Hepatocyte (in vitro differentiated cells): ENCODE data around the gene FCRLB. TPM values are rescaled to one million over a fixed set of nuclear protein-coding genes. Genes with fewer than 3 reads are reported as not detected.
"Not testable (repeated sequence)": the region's sequence is repeated elsewhere in the genome, so short reads cannot be mapped to it uniquely, and the experiment has no call there.

Experiments used
- DNase-seq: peaks from one replicate; pipeline ENCODE4 v3.0.0-alpha.2; 2016; ENCODE audit warnings: low spot score
- H2AFZ ChIP-seq: fragments of 200-600 bp; sonication (generic); 2 replicates; pipeline ENCODE4 v1.6.0; 2016; ENCODE audit warnings: antibody characterized with exemption, mild to moderate bottlenecking
- H3K27ac ChIP-seq: fragments of 200-600 bp; sonication (generic); 2 replicates; pipeline ENCODE4 v1.5.1; 2016; ENCODE audit warnings: mild to moderate bottlenecking
- H3K27me3 ChIP-seq: fragments of 200-600 bp; sonication (generic); 2 replicates; pipeline ENCODE4 v1.6.1; 2016
- H3K36me3 ChIP-seq: fragments of 200-600 bp; sonication (generic); replicated peaks from 2 replicates; pipeline ENCODE4 v1.5.1; 2016; ENCODE audit warnings: low read depth; ENCODE audit not compliant: insufficient read depth
- H3K4me1 ChIP-seq: fragments of 200-600 bp; sonication (generic); 2 replicates; pipeline ENCODE4 v1.5.1; 2016; ENCODE audit warnings: mild to moderate bottlenecking, moderate library complexity; ENCODE audit not compliant: insufficient read depth
- H3K4me2 ChIP-seq: fragments of 200-600 bp; sonication (generic); 2 replicates; pipeline ENCODE4 v1.6.0; 2016
- H3K4me3 ChIP-seq: fragments of 200-600 bp; sonication (generic); 2 replicates; pipeline ENCODE4 v1.5.1; 2016; ENCODE audit warnings: mild to moderate bottlenecking
- H3K79me2 ChIP-seq: fragments of 200-600 bp; sonication (generic); 2 replicates; pipeline ENCODE4 v1.6.0; 2017; ENCODE audit warnings: mild to moderate bottlenecking
- H3K9me2 ChIP-seq: fragments of 200-600 bp; sonication (generic); replicated peaks from 2 replicates; pipeline ENCODE4 v1.6.0; 2017; ENCODE audit warnings: mild to moderate bottlenecking; ENCODE audit not compliant: insufficient read depth
- H3K9me3 ChIP-seq: fragments of 200-600 bp; sonication (generic); 2 replicates; pipeline ENCODE4 v1.5.1; 2016; ENCODE audit warnings: low read depth, mild to moderate bottlenecking
- H4K20me1 ChIP-seq: fragments of 200-600 bp; sonication (generic); 2 replicates; pipeline ENCODE4 v1.6.0; 2016; ENCODE audit warnings: mild to moderate bottlenecking; ENCODE audit not compliant: insufficient read depth, poor library complexity, severe bottlenecking
- EZH2 ChIP-seq: fragments of 200-600 bp; sonication (generic); IDR thresholded peaks from 2 replicates; pipeline ENCODE4 v1.6.1; 2016; ENCODE audit warnings: antibody characterized with exemption, mild to moderate bottlenecking, borderline replicate concordance
- EZH2phosphoT487 ChIP-seq: fragments of 200-600 bp; sonication (generic); IDR thresholded peaks from one replicate; pipeline ENCODE4 v1.6.1; 2018; ENCODE audit warnings: antibody characterized with exemption, mild to moderate bottlenecking, low read depth, moderate library complexity; ENCODE audit not compliant: unreplicated experiment, severe bottlenecking
- WGBS: methylation state at CpG from one replicate; pipeline ENCODE4 v1.1.6; 2016; ENCODE audit warnings: low lambda C conversion rate; ENCODE audit errors: missing lambda C conversion rate; 5-methylcytosine and 5-hydroxymethylcytosine counted together
- polyA plus RNA-seq: library from polyadenylated mRNA; unstranded; fragments of >200 nt; fragmentation: Nextera tagmentation; extraction: Ambion mirVana; gene quantifications from 2 replicates; pipeline ENCODE4 v1.2.1, GENCODE V29; 2016
- total RNA-seq: library from RNA; depleted of rRNA; stranded (reverse); fragments of >200 nt; gene quantifications from 2 replicates; pipeline ENCODE4 v1.2.3, GENCODE V29; 2014
- TF ChIP-seq, protein P1 (sequence below): fragments of 200-600 bp; sonication (generic); IDR thresholded peaks from 2 replicates; pipeline ENCODE4 v1.5.1; 2016; ENCODE audit warnings: antibody characterized with exemption, mild to moderate bottlenecking; ENCODE audit not compliant: poor library complexity

The FCRLB gene, protein sequence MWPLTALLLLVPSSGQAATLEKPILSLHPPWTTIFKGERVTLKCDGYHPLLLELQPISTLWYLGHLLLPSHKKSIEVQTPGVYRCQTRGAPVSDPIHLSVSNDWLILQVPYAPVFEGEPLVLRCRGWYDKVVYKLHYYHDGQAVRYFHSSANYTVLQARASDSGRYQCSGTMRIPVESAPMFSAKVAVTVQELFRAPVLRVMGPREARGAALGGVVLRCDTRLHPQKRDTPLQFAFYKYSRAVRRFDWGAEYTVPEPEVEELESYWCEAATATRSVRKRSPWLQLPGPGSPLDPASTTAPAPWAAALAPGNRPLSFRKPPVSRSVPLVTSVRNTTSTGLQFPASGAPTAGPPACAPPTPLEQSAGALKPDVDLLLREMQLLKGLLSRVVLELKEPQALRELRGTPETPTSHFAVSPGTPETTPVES
- total RNA-seq (0.23 and 0.76 TPM in 2 replicates), polyA plus RNA-seq (0.60 and 1.5 TPM in 2 replicates)

DNA sequence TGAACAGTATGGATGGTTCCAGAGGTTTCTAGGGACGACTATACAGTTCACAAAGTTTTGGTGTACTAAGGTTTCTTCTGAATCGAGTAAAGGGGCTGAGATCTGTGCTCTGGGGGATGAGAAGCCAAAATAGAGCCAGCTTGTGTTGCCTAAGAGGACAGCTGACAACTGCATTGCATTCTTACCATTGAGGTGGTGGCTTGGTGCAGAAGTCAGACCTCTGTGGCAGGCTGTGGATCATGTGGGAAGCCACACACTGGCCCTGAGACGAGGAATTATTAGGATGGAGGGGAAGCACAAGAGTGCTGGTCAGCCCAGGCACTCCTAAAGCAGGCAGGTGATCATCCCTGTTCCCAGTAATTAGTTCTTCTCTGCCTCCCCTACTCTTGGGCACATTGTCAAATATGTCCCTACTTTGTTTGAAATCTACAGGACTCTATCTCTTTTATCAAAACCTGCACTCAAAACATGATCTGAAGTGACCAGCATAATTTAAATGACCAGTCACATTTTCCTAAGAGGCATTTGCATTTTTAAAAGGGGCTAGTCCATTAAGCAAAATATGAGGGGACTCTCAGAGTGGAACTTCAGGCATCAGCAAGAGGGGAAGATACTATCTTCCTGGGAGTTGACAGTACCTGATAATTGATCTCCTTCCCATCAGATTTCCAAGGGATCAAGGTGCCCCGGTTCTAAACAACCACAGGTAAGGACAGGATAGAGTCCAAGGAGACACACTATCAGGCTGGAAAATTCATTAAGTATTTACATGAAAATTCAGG lies at the start of gene FCRLB:
TSS of gene FCRLB (plus strand) at position 589 of the 782 bp plus-strand sequence. CDS start 1,129 bp downstream, outside the sequence.
- TF ChIP-seq, protein P1, sequence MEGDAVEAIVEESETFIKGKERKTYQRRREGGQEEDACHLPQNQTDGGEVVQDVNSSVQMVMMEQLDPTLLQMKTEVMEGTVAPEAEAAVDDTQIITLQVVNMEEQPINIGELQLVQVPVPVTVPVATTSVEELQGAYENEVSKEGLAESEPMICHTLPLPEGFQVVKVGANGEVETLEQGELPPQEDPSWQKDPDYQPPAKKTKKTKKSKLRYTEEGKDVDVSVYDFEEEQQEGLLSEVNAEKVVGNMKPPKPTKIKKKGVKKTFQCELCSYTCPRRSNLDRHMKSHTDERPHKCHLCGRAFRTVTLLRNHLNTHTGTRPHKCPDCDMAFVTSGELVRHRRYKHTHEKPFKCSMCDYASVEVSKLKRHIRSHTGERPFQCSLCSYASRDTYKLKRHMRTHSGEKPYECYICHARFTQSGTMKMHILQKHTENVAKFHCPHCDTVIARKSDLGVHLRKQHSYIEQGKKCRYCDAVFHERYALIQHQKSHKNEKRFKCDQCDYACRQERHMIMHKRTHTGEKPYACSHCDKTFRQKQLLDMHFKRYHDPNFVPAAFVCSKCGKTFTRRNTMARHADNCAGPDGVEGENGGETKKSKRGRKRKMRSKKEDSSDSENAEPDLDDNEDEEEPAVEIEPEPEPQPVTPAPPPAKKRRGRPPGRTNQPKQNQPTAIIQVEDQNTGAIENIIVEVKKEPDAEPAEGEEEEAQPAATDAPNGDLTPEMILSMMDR = no peak
- TF ChIP-seq EZH2phosphoT487 = no peak
- TF ChIP-seq EZH2 = no peak
- Histone ChIP-seq H3K9me2 (no peaks in the 10 kb centered on the region), H3K9me3 (no peaks in the 10 kb centered on the region), H3K4me1 (no peaks in the 10 kb centered on the region), H2AFZ (no peak within 1 kb of the TSS), H4K20me1 (no peaks in the 10 kb centered on the region), H3K4me3 (no peak within 1 kb of the TSS), H3K27ac (no peak within 1 kb of the TSS), H3K79me2 (no peaks in the 10 kb centered on the region), H3K4me2 (no peak within 1 kb of the TSS), H3K36me3 (no peaks in the 10 kb centered on the region), H3K27me3 (peaks cover 5% of the 10 kb centered on the region)
- no peak for DNase-seq
- WGBS = 61% methylated on average over 4 of the region's 4 CpGs

DNA sequence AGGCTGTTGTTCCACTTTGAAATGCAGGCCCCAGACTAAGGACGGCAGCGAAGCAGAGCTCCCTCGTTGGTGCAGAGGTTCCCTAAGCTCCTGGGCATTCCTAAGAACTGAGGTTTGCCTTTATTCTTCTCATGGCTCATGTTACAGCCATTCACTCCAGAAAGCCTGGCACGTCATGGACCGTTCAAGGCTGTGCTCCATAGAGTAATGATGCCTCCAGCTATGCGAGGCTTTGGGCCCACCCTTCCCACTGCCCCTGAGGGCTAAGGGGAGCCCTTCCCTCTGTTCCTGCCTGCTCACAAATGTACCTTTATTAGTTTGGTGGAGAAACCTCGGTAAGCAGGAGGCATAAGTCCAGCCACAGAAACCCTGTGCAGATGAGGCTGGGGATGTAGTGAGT lies 47.9 kb upstream of the FCRLB start:
- not testable (repeated sequence) for H3K79me2 ChIP-seq, H3K4me2 ChIP-seq, H3K4me1 ChIP-seq, H3K27me3 ChIP-seq, DNase-seq, H3K36me3 ChIP-seq, H2AFZ ChIP-seq, H4K20me1 ChIP-seq, H3K9me3 ChIP-seq, H3K4me3 ChIP-seq, H3K27ac ChIP-seq, H3K9me2 ChIP-seq
- 54% methylated on average over 7 of the region's 7 CpGs for WGBS

DNA sequence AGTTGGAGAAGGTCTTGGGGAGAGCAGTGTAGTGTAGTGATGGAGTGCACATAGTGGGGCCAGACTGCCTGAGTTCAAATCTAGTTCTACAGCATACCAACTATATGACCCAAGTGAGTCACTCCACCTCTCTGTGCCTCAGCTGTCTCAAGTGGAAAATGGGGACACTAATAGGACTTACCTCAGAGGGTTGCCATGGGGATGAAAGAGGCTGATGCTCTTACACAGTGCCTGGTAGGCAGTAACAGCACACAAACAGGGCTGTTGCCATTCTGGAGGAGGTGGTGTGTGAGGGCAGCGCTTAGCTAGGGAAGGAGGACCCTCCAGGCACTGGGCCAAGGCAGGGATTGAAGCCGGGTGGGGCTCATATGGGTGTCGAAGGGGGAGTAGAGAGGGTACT lies 46.9 kb upstream of the FCRLB start:
- 100% methylated on average over 3 of the region's 3 CpGs for WGBS
- H2AFZ ChIP-seq, H3K4me3 ChIP-seq, H3K36me3 ChIP-seq, DNase-seq, H3K79me2 ChIP-seq, H3K9me2 ChIP-seq, H4K20me1 ChIP-seq, H3K27me3 ChIP-seq, H3K9me3 ChIP-seq, H3K27ac ChIP-seq, H3K4me1 ChIP-seq, H3K4me2 ChIP-seq: not testable (repeated sequence)

DNA sequence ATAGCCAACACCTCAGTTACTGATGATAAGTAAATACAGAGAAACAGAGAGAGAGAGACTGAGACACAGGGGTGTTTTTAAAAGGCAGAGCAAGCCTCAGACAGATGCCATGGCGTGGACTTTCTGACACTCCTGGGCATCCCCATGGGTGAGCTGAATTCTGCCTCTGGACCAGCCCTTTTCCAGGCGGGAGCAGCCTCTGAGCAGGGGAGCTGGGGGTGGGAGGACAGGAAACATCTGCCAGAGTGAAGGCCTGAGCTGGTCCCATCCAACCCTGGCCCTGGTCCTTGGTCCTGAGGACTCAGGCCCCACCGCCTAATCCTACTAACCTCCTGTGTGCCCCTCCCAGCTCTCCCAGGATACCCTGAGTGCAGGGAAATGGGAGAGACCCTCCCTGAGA lies 46.4 kb upstream of the FCRLB start:
- not testable (repeated sequence) for H3K27ac ChIP-seq, H3K9me2 ChIP-seq, H4K20me1 ChIP-seq, H3K79me2 ChIP-seq, H2AFZ ChIP-seq, H3K36me3 ChIP-seq, H3K4me3 ChIP-seq, H3K9me3 ChIP-seq, H3K4me1 ChIP-seq, H3K4me2 ChIP-seq, H3K27me3 ChIP-seq, DNase-seq
- 85% methylated on average over 3 of the region's 3 CpGs for WGBS

DNA sequence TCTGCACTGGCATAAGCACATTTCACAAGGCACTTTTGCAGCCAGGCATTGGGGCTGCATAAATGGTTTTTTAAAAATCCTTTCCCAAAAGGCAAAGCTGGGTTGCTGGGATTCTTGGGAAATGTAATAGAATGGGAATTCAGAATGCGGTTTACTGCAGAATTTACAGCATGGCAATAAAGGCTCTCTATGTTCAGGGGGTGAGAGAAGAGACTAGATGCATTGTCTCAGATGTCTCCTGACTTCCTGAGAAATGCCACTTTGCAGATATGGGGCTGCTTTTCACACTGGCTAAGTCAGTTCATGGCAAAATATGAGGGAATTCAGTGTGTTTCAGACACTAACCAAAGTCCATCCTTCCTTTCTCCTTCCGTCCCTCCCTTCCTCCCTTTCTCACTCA lies 44.9 kb upstream of the FCRLB start:
- Histone ChIP-seq H3K4me3 (no peak overlapping the region), H3K27ac (no peak overlapping the region), H3K79me2 (no peaks in the 10 kb centered on the region), H3K4me1 (no peaks in the 10 kb centered on the region), H3K9me2 (no peaks in the 10 kb centered on the region), H3K9me3 (no peaks in the 10 kb centered on the region), H2AFZ (no peak overlapping the region), H4K20me1 (no peaks in the 10 kb centered on the region), H3K27me3 (peaks cover 3% of the 10 kb centered on the region), H3K36me3 (no peaks in the 10 kb centered on the region), H3K4me2 (no peak overlapping the region)
- no peak for DNase-seq
- WGBS = 89% methylated on average over 2 of the region's 2 CpGs
- TF ChIP-seq EZH2phosphoT487 (no peak), EZH2 (no peak)
- TF ChIP-seq, protein P1 = no peak
